GM19397 (cell line): ENCODE data around the gene RBMY1B.
A peak's percentile ranks its signal among the peaks of the same experiment; 100 is the strongest.
"Not testable (repeated sequence)": the region's sequence is repeated elsewhere in the genome, so short reads cannot be mapped to it uniquely, and the experiment has no call there.

Source experiments
- ATAC-seq: cut with Tn5 transposase; IDR thresholded peaks from one replicate; pipeline ENCODE4 v1.9.1; 2021; ENCODE audit warnings: mild to moderate bottlenecking, moderate library complexity; ENCODE audit not compliant: unreplicated experiment

RBMY1B gene

DNA sequence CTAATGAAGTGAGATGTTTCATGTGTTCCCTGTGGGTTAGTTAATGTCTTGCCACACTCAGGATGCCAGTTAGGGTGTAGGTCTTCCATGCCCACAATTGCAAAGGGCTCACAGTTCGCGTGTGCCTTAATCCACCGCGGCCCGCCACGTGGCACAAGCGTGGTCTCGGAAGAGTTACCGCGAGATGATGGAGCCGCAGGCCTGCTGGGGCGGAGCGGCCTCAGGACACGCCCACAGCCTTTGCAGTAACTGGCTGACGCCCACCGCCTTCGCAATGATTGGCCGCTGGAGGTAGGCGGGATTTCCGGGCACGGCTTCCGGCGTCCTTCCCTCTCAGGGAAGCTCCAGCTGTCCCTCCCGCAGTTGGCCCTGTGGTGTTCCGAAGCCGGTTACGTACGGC lies at the start of gene RBMY1B:
TSS of gene RBMY1B (plus strand) at position 301 of the 400 bp plus-strand sequence. CDS start 2,013 bp downstream, outside the sequence.
- not testable (repeated sequence) for ATAC-seq

DNA sequence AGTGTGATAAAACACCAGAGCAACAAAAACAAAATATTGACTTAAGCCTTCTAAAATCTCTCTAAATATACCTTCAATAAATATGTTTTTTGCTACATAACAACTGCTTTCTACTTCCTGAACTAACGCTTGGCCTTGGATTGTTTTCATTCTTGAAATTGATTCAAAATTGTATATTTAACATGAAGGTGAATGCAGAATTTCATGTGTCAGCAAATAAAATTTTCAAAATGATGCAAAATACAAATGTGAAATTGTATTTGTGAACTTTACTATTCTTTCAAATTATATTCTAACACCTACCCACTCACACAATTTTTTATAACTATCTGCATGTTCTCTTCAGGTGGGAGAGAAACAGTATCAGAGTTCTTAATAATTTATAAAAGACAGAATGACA lies 48.2 kb upstream of the RBMY1B start:
- not testable (repeated sequence) for ATAC-seq

DNA sequence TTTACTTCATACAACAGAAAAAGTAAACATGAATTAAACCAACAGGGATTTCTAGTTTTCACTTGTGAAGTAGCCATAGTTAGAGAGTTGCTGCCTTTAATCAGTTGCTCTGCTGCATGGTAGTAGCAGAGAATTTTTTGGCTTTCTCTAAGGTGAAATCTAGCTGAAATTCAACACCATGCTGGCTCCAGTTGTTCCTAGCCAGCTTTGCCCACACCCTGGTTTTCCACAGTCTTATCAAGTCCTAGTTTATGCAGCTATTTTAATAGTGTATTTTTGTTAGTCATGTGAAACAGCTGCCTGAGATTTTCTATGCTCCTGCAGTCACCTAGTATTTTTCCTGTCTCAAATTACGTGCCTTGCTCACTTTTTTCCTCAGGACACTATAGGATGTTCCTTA lies 28.2 kb upstream of the RBMY1B start:
- ATAC-seq, result no peak

DNA sequence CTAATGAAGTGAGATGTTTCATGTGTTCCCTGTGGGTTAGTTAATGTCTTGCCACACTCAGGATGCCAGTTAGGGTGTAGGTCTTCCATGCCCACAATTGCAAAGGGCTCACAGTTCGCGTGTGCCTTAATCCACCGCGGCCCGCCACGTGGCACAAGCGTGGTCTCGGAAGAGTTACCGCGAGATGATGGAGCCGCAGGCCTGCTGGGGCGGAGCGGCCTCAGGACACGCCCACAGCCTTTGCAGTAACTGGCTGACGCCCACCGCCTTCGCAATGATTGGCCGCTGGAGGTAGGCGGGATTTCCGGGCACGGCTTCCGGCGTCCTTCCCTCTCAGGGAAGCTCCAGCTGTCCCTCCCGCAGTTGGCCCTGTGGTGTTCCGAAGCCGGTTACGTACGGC lies 23.4 kb downstream of the RBMY1B start, which contains the start of gene RBMY1A1:
TSS of gene RBMY1A1 (plus strand) at position 301 of the 400 bp plus-strand sequence. CDS start 2,013 bp downstream, outside the sequence.
- not testable (repeated sequence) for ATAC-seq

DNA sequence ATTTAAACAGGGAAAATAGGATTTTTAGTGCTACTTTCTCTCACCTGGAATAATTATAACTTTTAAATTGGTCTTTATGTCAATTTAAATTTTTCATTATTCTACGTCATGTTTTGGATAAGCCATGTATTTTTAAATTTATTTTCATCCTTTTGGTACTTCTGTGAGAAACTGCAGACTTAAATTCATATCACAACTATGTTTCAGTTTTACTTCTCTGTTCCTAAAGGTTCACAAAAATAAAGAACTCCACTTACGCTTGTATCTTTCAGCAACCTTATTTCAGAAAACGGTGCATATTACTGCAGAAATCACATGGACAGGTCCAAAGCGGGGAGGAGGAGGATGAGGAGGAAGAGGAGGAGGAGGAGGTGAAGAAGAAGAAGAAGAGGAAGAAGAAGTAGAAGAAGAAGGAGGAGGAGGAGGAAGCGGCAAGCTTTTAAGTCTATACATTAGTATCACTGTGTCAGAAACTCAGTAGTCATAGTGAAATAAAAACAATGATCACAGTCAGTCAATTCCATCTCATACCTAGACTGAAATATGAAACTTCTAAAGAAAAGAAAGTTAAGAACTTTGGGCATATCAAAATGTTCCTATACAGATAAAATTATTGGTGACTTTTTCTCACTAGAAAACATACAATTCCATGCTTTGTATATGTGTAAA lies 48.3 kb downstream of the RBMY1B start:
- peak; percentile 84 for ATAC-seq
